ENCODE data around the gene RPUSD3.
A peak's percentile ranks its signal among the peaks of the same experiment; 100 is the strongest.

RPUSD3 gene

GRCh38 chr3:9833078-9833477 is 10.7 kb downstream of the RPUSD3 start:
- DNase-seq (ENCODE audit: low read depth), result no peak

GRCh38 chr3:9831253-9831652 is 12.6 kb downstream of the RPUSD3 start:
- no peak for DNase-seq (ENCODE audit: low read depth)

- no peak for DNase-seq (ENCODE audit: low read depth)
These were observed 14.7 kb downstream of the RPUSD3 start for GRCh38 chr3:9828801-9829755.

- peak; percentile 18 for DNase-seq (ENCODE audit: low read depth)
These were observed 16.8 kb downstream of the RPUSD3 start for GRCh38 chr3:9826815-9827573.

GRCh38 chr3:9825451-9826040 is 18.3 kb downstream of the RPUSD3 start:
- no peak for DNase-seq (ENCODE audit: low read depth)

- DNase-seq (ENCODE audit: low read depth), result peak; percentile 47
These were observed 22.9 kb downstream of the RPUSD3 start for GRCh38 chr3:9820946-9821345.

- no peak for DNase-seq (ENCODE audit: low read depth)
These were observed 23.3 kb downstream of the RPUSD3 start for GRCh38 chr3:9820543-9820942.

- DNase-seq (ENCODE audit: low read depth), result no peak
These were observed 25.0 kb downstream of the RPUSD3 start for GRCh38 chr3:9818666-9819335.

GRCh38 chr3:9817436-9817835 is 26.4 kb downstream of the RPUSD3 start:
- no peak for DNase-seq (ENCODE audit: low read depth)

- no peak for DNase-seq (ENCODE audit: low read depth)
These were observed 27.8 kb downstream of the RPUSD3 start for GRCh38 chr3:9815986-9816385.

GRCh38 chr3:9812870-9813483 is 30.8 kb downstream of the RPUSD3 start:
- no peak for DNase-seq (ENCODE audit: low read depth)

GRCh38 chr3:9810846-9811245 is 33.0 kb downstream of the RPUSD3 start:
- no peak for DNase-seq (ENCODE audit: low read depth)

- no peak for DNase-seq (ENCODE audit: low read depth)
These were observed 33.4 kb downstream of the RPUSD3 start for GRCh38 chr3:9810433-9810770.

- peak; percentile 60 for DNase-seq (ENCODE audit: low read depth)
These were observed 34.0 kb downstream of the RPUSD3 start, which contains the start of gene TTLL3 for GRCh38 chr3:9809615-9810432. Gene TTLL3 (plus strand): TSS chr3:9810262. CDS start chr3:9810662, 400 bp downstream.

GRCh38 chr3:9809239-9809614 is 34.6 kb downstream of the RPUSD3 start:
- no peak for DNase-seq (ENCODE audit: low read depth)

- DNase-seq (ENCODE audit: low read depth), result peak; percentile 40
These were observed 35.3 kb downstream of the RPUSD3 start for GRCh38 chr3:9808345-9809037.

GRCh38 chr3:9807981-9808344 is 35.8 kb downstream of the RPUSD3 start:
- DNase-seq (ENCODE audit: low read depth), result no peak

GRCh38 chr3:9806688-9807589 is 36.9 kb downstream of the RPUSD3 start:
- no peak for DNase-seq (ENCODE audit: low read depth)

GRCh38 chr3:9806137-9806536 is 37.7 kb downstream of the RPUSD3 start:
- DNase-seq (ENCODE audit: low read depth), result no peak
